Stimulated activated CD4-positive, alpha-beta T cell treated with anti-CD3 and anti-CD28 coated beads, Interleukin-15, amount 100 ng/mL, for 48 hours (primary cell): ENCODE results near the gene RPIA.
"Not testable (repeated sequence)": the region's sequence is repeated elsewhere in the genome, so short reads cannot be mapped to it uniquely, and the experiment has no call there.

Source experiments
- DNase-seq, 2 donors: peaks; one replicate each; pipeline ENCODE4 v3.0.0-alpha.2; 2020; ENCODE audit warnings: low read depth in 2 of 2

The RPIA gene

DNA sequence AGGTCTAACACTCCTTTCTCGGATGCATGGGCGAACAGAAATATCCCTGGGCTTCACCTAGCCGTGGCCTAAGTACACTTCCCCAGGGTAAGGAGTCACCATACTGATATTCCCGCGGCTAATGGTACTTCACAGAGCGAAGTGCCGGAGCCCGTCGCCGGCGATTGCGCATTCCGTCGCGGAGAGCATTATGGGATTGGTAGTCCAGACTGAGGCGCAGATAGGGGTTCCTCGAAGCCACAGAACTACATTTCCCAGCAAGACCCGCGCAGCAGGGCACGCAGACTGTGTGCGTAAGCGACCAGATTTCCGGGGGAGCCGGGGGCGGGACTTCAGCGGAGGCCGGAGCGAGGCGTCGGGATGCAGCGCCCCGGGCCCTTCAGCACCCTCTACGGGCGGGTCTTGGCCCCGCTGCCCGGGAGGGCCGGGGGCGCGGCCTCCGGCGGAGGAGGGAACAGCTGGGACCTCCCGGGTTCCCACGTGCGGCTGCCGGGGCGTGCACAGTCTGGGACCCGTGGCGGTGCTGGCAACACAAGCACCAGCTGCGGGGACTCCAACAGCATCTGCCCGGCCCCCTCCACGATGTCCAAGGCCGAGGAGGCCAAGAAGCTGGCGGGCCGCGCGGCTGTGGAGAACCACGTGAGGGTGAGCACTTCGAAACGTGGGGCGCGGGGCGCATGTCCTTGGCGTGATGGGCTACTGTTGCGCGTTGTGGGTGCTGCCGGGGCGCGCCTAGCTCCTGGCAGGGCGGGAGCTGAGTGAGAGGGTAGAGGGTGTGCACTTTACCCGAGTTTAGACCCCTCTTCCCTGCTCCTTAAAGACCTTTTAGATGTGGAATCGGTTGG lies at the start of gene RPIA:
Gene RPIA, plus strand, starts transcription at position 335 of the 845 bp plus-strand sequence. Its CDS starts 26 bp downstream, at position 361.
- peak; percentile 98 to 99 for DNase-seq

DNA sequence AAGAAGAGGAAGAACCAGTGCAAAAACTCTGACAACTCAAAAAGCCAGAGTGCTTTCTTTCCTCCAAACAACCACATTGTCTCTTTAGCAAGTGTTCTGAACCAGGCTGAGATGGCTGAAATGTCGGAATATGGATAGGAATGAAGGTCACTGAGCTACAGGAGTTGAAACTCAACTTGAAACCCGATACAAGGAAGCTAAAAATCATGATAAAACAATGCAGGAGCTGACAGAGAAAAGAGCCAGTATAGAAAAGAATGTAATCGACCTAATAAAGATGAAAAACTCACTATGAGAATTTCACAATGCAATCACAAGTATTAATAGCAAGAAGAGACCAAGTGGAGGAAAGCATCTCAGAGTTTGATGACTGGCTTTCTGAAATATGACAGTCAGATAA lies 49.2 kb upstream of the RPIA start:
- DNase-seq: no peak

DNA sequence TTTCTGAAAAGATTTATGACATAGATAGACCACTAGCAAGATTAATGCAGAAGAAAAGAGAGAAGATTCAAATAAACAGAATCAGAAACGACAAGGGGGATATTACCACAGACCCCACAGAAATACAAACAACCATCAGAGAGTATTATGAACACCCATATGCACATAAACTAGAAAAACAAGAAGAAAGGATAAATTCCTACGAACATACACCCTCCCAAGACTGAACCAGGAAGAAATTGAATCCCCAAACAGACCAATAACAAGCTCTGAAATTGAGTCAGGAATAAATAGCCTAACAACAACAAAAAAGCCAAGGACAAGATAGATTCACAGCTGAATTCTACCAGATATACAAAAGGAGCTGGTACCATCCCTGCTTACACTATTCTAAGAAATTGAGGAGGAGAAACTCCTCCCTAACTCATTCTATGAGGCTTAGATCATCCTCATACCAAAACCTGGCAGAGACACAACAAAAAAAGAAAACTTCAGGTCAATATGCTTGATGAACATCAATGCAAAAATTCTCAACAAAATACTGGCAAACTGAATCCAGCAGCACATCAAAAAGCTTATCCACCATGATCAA lies 46.1 kb upstream of the RPIA start:
- not testable (repeated sequence) for DNase-seq

DNA sequence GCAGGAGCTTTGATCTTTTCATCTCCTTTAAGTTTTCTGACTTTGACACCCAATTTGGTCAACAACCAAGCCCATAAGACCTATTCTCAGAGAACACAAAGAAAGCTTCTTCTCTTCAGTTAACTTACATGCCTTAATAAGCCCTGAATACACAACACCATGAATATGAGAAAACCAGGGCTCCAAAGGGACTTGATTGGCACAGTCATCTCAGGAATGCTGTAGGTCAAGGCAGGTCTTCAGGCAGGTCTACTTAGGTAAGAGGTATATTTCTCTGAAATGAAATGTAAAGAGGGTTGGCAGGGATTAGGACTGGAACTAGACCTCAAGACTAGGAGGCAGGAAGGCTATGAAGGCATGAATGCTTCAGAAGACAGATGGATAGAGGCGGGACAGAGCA lies 39.8 kb upstream of the RPIA start:
- DNase-seq: no peak

DNA sequence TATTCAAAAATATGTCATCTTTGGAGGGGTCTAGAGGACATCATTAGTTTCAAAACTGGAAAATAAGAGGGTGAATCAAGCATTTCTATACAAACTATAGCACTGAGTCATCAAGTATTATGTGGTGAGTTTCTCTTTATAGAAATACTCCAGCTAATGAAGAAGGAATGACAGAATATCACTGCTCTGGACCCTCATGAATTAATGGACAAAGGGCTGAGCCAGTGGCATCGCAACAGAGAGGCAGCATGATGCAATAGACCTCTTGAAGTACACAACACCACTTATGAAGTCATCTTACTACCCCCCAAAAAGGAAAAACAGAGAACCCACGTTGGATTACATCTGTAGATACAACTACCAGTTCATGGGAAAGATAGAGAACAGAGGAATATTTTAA lies 36.8 kb upstream of the RPIA start:
- DNase-seq: no peak

DNA sequence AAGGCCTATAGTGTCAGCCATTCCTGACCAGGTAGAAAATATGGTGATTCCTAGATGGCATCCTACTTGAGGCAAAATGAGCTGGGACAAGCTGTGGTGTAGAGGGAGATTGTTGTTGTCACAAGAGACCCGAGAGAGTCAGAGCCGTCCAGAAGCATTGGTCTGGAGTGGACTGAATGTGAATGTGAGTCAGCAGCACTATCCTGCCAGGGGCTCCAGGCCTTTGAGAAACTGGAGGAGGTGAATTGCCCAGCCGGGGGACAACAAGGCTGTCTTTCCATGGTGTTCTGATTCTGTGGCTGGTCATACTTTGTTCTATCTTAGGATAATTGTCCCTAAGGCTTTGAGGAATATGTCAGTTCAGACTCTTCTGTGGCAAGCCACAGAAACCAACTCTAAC lies 34.8 kb upstream of the RPIA start:
- DNase-seq: no peak

DNA sequence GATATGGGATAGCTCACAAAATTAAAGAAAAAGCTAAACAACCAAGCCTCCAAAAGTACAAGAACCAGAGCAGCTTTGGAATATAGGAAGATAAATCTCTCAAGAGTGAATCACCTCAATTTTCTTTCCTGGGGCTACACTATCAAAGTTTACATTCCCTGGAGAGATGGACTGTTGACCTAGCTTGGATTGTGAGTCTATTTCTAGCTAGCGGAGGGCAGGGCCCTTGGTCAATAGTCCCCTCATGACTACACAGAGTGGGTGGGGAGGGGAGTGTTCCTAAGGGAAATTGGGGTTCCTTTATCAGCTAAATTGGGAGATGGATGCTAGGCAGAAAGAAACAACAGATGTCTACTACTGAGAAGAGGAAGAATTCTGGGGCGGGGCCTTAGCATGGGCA lies 34.3 kb upstream of the RPIA start:
- DNase-seq: no peak

DNA sequence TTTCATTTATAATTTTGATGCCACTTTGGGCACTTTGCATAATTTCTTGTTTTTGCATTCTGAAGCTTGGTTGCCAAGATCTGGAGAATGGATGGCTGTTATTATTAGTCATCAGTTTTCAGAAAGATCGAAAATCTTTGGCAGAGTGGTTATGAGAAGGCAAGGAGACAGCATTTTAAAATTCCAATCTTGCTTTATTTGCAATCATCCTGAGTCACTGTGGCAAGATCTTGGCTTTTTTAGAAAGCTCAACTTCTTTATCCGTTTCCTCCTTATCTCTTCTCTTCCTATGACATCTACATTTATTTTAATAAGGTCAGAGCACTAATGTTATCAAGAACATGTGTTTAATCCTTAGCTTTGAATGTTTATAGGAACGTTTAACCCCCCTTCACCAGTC lies 33.1 kb upstream of the RPIA start:
- no peak for DNase-seq

DNA sequence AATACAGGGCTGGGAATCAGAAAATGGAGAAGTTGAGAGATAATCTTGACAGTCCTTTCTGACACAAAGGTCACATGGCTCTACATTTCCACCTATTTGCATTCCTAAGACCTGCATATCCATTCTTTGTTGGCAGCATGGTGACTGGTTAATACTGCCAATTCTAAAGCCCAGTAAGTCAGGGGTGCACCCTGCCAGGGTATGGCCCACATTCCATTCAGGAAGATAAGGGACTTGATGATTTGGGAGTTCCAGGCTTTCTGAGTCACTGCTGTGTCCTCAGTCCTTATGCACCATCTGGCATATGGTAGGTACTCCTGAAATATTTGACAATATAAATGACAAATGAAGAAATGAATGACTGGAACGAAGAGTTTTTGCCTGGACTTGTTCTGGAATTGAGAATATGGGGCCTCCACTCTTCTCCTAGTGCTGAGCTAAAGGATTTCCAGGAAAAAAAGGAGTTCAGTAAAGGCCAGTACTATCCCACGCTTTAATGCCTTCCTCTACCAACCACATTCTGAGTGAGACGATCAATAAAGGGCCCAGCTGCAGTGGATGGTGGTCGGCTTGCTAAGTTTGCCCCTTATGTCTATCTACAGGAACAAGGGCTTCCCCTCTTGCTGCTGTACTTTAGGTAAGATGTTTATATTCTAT lies 32.5 kb upstream of the RPIA start:
- DNase-seq: no peak

DNA sequence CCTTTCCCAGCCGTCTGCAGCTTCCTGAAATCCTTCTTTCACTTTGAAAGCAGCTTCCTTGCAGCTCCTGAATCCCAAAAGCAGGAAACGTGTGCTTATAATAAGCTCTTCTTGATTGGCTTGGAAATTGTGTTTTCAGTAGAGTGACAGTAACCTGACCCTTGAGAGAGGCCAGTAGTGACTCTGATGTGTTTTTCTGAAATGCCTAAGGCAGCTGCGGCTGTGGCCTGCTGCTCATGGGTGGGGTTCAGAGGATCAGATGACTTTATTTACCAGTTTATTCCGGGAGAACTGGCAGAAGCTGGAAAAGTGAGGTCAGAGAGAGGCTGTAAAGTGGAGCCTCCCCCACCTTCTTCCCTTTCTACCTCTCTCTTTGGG lies 31.9 kb upstream of the RPIA start:
- DNase-seq: no peak

DNA sequence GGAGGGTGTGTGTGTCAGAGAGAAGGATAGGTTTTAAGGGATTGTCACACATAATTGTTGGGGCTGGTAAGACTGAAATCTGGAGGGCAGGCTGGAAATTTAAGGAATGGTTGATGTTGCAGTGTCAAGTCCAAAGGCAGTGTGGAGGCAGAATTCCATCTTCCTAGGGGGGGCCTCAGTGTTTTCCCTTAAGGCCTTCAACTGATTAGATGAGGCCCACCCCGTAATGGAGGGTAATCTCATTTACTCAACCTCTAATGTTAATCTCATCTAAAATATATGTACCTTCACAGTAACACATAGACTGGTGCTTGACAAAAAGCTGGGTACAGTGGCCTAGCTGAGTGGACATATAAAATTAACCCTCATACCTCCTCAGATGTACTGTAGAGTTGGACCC lies 30.9 kb upstream of the RPIA start:
- no peak for DNase-seq

DNA sequence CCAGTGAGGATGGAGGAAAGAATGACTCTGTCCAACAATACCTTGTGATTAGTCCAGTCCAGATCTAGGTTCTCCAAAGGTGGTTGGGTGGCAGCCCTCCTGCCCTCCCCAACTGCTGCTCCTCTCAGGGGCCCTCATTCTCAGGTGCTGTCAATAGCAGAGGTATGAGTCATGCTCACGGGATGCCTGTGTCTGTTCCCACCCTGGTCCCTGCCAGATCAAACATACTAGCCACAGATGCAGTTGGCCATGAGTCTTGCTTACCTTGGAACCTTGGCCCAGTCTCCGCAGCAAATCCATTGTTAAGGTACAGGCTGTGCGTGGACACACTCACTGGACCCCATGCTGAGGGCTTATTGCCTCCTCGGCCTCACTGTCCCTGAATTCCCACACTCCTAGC lies 24.9 kb upstream of the RPIA start:
- DNase-seq: no peak

DNA sequence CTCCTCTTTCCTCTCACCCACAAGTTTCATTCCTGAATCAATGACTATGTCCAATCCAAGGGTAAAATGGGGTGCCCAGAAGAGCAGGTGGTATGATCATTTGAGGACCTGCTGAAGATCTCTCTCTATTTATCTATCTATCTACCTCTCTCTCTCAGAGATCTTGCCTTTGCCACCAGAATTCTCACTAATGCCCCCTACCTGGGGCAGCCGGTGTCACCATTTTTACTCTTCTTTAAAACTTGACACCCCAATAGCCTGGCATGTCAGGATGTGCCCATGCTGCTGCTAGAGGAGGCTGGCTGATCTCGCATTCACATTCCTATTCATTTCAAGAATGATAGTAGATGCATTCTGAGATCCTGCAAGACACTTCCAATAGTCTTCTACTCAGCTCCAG lies 24.3 kb upstream of the RPIA start:
- no peak for DNase-seq

DNA sequence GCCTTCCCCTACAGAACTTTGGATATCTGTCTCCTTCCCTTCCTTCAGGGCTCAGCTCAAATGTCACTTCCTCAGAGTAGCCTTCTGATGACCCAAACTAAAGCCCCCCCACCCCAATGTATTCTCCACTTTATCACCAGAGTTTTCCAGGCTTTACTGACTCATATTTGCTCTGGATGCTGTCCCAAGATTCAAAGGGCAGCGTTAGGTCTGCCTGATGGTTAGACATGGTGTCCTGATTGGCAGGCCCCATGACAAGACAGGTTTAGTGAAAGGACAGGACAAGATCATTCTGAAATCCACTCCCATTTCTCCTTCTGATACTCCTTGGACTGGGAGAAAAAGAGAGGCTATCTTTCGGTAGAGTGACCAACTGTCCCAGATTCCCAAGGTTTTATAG lies 22.6 kb upstream of the RPIA start:
- DNase-seq: no peak

DNA sequence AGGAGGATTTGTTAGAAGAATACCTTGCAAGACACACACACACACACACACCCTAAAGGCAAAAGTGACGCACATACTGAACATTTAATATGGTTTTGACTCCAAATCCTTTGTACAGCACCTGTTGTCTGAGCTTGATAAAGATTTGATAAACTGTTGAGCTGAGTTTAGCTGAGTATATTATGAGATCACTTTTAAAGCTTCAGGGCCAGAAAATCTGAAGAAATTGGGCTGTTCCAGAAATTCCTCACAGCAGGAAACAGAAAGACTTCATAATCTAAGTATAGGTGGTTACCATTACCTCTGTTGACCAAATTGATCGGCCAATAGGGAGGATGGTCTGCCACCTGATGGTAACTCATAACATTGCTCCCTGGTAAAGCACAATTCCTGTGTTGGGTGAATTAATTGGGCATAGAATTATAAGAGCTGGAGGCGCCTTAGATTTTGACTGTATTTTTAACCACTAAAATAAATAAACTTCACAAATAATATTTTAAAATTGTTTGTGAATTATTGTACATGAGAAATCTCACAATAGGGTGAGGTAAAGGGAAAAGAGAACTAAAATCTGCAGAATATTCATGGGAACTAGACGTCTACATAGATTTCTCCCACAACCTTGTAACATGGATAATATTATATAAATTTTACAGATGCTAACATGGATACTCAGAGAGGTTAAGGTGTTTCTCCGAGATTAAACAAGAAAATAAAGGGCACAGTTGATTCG lies 21.8 kb upstream of the RPIA start:
- no peak for DNase-seq

DNA sequence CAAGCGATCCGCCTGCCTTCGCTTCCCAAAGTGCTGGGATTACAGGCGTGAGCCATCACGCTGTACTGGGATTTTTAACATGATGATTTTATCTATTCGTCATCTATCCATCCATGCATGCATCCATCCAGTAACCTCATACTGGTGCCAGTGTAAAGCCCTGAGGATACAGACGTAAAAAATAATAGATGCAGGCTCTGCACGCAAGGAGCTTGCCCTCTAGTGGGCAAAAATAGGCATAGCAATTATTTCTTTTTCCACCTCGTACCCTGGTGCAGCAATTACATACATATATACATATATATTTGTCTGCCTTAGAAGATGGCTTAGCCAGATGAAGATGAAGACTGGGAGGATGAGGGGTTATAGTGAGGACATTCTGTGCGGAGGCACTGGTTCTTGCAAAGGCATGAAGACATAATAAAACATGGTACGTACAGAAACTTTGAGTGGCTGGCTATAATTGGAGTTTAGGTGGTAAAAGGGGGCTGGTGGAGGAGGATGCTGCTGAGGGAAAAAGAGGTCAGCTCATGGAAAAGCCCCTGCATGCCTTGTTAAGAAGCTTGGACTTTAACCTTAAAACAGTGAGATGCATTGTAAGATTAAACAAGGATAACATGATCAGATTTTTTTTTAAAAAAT lies 19.6 kb upstream of the RPIA start:
- DNase-seq: no peak

DNA sequence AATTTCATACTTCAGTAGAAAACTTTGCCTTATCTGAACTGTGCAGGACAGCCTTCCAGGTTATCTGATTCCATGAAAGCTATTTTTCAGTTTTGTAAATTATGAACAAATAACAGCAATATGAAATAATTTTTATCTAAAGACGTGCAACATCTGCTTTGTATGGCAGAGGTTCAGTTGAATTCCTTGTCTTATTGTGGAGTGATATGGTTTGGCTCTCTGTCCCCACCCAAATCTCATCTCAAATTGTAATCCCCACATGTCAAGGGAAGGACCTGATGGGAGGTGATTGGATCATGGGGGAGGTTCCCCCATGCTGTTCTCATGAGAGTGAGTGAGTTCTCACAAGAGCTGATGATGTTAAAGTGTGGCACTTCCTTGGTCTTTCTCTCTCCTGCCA lies 18.1 kb upstream of the RPIA start:
- DNase-seq: no peak

DNA sequence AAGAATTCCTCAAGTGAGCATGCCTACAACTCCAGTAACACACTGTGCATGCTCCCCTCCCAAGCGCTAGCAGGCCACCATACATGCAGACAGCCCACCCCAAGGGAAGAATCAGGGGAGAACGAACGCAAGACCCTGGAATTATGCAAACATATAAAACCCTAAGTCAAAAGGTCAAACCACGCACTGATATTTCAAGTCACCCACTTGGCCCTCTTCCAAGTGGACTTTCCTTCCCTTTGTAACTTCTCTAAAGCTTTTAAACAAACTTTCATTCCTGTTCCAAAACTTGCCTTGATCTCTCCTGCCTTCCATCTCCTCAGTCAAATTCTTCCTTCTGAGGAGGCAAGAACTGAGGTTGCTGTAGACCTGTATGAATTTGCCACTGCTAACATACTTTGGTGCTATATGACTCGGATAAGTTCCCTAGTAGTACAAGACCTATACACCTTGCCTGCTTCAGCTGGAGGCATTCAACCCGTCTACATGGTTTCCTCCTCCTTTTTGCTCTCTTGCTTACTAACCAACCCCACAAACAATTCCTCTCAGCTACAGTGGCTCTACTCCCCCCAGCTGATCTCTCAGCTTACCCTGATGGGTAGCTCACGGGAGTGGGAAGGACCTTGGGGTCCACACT lies 11.1 kb upstream of the RPIA start:
- DNase-seq: no peak

DNA sequence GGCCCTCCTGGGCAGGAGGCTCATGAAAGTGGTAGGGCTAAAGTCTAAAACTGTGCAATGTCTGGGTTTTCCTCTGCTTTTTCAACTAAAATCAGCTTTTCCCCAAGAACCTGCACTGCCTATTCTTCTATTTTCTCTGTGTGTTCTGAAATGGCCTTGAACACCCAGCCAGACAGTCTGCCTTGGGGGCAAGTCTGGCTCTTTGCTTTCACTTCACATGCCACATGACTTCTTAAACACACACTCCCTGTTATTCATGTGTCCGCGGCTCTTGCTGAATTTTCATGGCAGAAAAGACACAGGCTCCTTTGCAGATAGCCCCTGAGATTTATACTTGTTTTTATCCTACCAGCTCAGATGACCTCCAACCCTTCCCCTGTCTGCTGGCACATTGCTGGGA lies 10.6 kb upstream of the RPIA start:
- DNase-seq: no peak

DNA sequence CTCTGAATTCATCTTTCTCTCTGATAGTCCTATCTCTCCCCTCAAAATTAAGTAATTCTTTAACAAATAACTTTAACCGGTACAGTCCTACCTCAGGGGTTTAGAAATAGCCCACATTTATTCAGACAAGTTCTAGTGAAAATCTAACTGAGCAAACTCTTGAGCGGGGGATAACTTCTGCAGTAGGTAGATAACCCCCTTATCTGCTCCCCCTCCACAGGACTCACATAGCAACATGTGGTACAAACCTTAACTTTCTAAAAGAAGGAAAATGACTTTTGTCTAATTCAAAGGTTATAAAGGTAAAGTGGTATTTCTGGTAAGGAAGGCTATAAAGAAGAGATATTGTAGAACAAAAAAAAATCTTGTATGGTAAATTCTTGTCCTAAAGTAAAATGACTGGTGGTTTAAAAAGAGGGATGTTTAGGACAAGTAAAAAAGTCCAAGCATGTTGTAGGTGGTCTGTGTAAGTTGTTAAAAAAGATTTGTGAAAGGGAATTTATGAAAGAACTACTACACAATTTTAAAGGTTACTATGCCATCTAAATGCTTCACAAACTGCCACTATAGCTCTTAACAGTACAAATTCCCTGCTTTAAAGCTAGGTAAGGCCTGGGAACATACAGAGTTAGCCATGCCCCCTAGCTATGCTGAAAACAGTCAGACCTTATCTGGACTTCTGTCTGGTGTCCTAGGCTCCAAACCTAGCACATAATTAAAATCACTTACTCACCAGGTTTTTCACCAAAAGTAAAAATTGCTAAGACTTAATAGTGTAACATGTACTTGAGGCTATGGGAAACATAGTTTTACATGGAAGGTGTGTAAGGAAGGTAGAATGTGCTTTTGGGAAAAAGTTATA lies 8.1 kb upstream of the RPIA start:
- no peak for DNase-seq

DNA sequence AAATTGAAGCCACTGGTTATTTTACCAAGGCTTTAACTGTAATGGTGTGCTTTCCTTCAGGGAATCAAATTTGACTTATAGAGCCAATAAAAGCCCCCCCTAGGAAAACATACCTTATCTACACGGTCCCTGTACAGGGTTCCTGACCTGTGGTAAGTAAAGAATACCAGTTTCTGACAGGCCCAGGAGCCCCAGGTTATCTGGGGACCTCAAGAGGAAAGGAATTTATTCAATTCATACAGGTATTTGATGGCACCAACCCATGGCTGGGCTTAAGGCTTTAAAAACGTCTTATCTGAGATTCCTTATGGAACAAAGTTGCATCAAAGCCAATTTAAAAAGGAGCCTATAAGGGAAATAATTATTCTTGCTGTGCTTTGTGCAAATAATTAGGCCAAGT lies 7.0 kb upstream of the RPIA start:
- DNase-seq: no peak
